Neuronal stem cell (in vitro differentiated cells): ENCODE measurements around the gene TBC1D4.

Experiments
- DNase-seq: peaks from one replicate; pipeline ENCODE4 v3.0.0-alpha.2; 2013; ENCODE audit warnings: low spot score
- H2AFZ ChIP-seq: one replicate; pipeline ENCODE4 v1.6.1; 2013; ENCODE audit warnings: mild to moderate bottlenecking, low read length, inconsistent platforms
- H2AK5ac ChIP-seq: 2 replicates; pipeline ENCODE4 v1.6.1; 2013; ENCODE audit warnings: low read depth, mild to moderate bottlenecking, inconsistent platforms, low read length, moderate library complexity, mixed read lengths
- H2BK120ac ChIP-seq: 2 replicates; pipeline ENCODE4 v1.6.1; 2013; ENCODE audit warnings: low read depth, mild to moderate bottlenecking, inconsistent platforms, low read length, moderate library complexity, mixed read lengths
- H2BK12ac ChIP-seq: one replicate; pipeline ENCODE4 v1.6.1; 2013; ENCODE audit warnings: low read length, inconsistent platforms
- H2BK15ac ChIP-seq: 2 replicates; pipeline ENCODE4 v1.6.1; 2013; ENCODE audit warnings: mild to moderate bottlenecking, low read length, inconsistent platforms, mixed read lengths
- H2BK5ac ChIP-seq: one replicate; pipeline ENCODE4 v1.6.1; 2013; ENCODE audit warnings: inconsistent platforms, mild to moderate bottlenecking, low read length, moderate library complexity
- H3K14ac ChIP-seq: one replicate; pipeline ENCODE4 v1.6.1; 2013; ENCODE audit warnings: low read length, inconsistent platforms
- H3K18ac ChIP-seq: 2 replicates; pipeline ENCODE4 v1.6.1; 2013; ENCODE audit warnings: low read length, inconsistent platforms
- H3K23ac ChIP-seq: 2 replicates; pipeline ENCODE4 v1.6.1; 2013; ENCODE audit warnings: low read depth, mild to moderate bottlenecking, mixed read lengths, low read length, inconsistent platforms; ENCODE audit not compliant: poor library complexity
- H3K27ac ChIP-seq: replicated peaks from 3 replicates; pipeline ENCODE4 v1.5.1; 2013; ENCODE audit warnings: low read length, inconsistent platforms
- H3K27me3 ChIP-seq, 3 experiments: 2 replicates each; pipeline ENCODE4 v1.6.1; 2013; ENCODE audit warnings: low read length in 3 of 3, mild to moderate bottlenecking in 2 of 3, inconsistent platforms in 1 of 3, low read depth in 1 of 3, mixed read lengths in 1 of 3, moderate library complexity in 1 of 3; ENCODE audit not compliant: control insufficient read depth in 3 of 3, insufficient read depth in 3 of 3
- H3K36me3 ChIP-seq, 2 donors: replicated peaks in 1 of 2; 2 replicates each; pipeline ENCODE4 v1.6.1; 2013; ENCODE audit warnings: low read length in 2 of 2; ENCODE audit not compliant: control insufficient read depth in 2 of 2, insufficient read depth in 2 of 2
- H3K4ac ChIP-seq: 2 replicates; pipeline ENCODE4 v1.6.1; 2013; ENCODE audit warnings: inconsistent platforms, mild to moderate bottlenecking, low read length, moderate library complexity
- H3K4me1 ChIP-seq, 2 donors: 1 replicate in 1 of 2; 2 replicates in 1 of 2; pipeline ENCODE4 v1.6.1; 2013; ENCODE audit warnings: low read length in 2 of 2, low read depth in 1 of 2; ENCODE audit not compliant: control insufficient read depth in 2 of 2, insufficient read depth in 1 of 2
- H3K4me2 ChIP-seq: one replicate; pipeline ENCODE4 v1.6.1; 2013; ENCODE audit warnings: mild to moderate bottlenecking, low read length, inconsistent platforms; ENCODE audit not compliant: insufficient read depth, poor library complexity, severe bottlenecking
- H3K4me3 ChIP-seq, 2 donors: 2 replicates each; pipeline ENCODE4 v1.5.1; 2013; ENCODE audit warnings: low read length in 2 of 2, mild to moderate bottlenecking in 2 of 2, inconsistent platforms in 1 of 2, moderate library complexity in 1 of 2
- H3K79me1 ChIP-seq: one replicate; pipeline ENCODE4 v1.6.1; 2013; ENCODE audit warnings: low read depth, mild to moderate bottlenecking, inconsistent platforms, low read length, moderate library complexity
- H3K9ac ChIP-seq: one replicate; pipeline ENCODE4 v1.6.1; 2013; ENCODE audit warnings: mild to moderate bottlenecking, low read depth, low read length, inconsistent platforms; ENCODE audit not compliant: poor library complexity
- H3K9me3 ChIP-seq, 2 donors: replicated peaks in 1 of 2; 2 replicates each; pipeline versions ENCODE3 to v1.6.1; 2013; ENCODE audit warnings: low read length in 2 of 2, mild to moderate bottlenecking in 2 of 2, inconsistent platforms in 1 of 2, low read depth in 1 of 2, mixed read lengths in 1 of 2, moderate library complexity in 1 of 2; ENCODE audit not compliant: control insufficient read depth in 2 of 2, insufficient read depth in 1 of 2
- H4K8ac ChIP-seq: one replicate; pipeline ENCODE4 v1.6.1; 2013; ENCODE audit warnings: low read depth, mild to moderate bottlenecking, inconsistent platforms, low read length, moderate library complexity
- H4K91ac ChIP-seq: one replicate; pipeline ENCODE4 v1.6.1; 2013; ENCODE audit warnings: low read length, low read depth, mild to moderate bottlenecking, inconsistent platforms; ENCODE audit not compliant: poor library complexity
- WGBS, 2 donors: extraction: QIAGEN DNeasy Blood & Tissue Kit; methylation state at CpG; one replicate each; pipeline ENCODE4 v1.1.7; 2013; ENCODE audit warnings: missing lambda C conversion rate in 2 of 2, mixed read lengths in 1 of 2; ENCODE audit not compliant: insufficient read length in 2 of 2, insufficient replicate concordance in 1 of 2; ENCODE audit errors: extremely low coverage in 2 of 2; 5-methylcytosine and 5-hydroxymethylcytosine counted together

The TBC1D4 gene

GRCh38 chr13:75299246-75299645 lies 182.7 kb downstream of the TBC1D4 start:
- H3K18ac ChIP-seq: no peak overlapping the region
- H3K9ac ChIP-seq: no peak overlapping the region
- no peak overlapping the region for H3K4me3 ChIP-seq
- H3K27ac ChIP-seq: no peak overlapping the region
- H4K8ac ChIP-seq: no peak overlapping the region
- peaks cover 4 to 11% of the 10 kb centered on the region in 2 donors for H3K4me1 ChIP-seq
- H3K79me1 ChIP-seq: no peaks in the 10 kb centered on the region
- H4K91ac ChIP-seq: no peak overlapping the region
- H3K14ac ChIP-seq: no peak overlapping the region
- H3K23ac ChIP-seq: no peak overlapping the region
- H3K36me3 ChIP-seq: no peaks in the 10 kb centered on the region
- no peak overlapping the region for H2AK5ac ChIP-seq
- no peak overlapping the region for H2BK120ac ChIP-seq
- H2BK5ac ChIP-seq: no peak overlapping the region
- no peak overlapping the region for H2BK15ac ChIP-seq
- no peak overlapping the region for H2BK12ac ChIP-seq
- no CpG with 5 or more reads among the region's 5 CpGs for WGBS, 2 donors
- no peaks in the 10 kb centered on the region for H3K27me3 ChIP-seq
- DNase-seq: peak; percentile 27
- H3K4ac ChIP-seq: no peak overlapping the region
- peak overlapping the region; percentile 15 for H2AFZ ChIP-seq
- no peak overlapping the region for H3K4me2 ChIP-seq
- no peaks in the 10 kb centered on the region for H3K9me3 ChIP-seq

- H3K36me3 ChIP-seq: no peaks in the 10 kb centered on the region
- no peak overlapping the region for H3K4me3 ChIP-seq
- no CpG with 5 or more reads among the region's 1 CpG for WGBS, 2 donors
- no peaks in the 10 kb centered on the region for H3K9me3 ChIP-seq
- H3K23ac ChIP-seq: no peak overlapping the region
- H2AFZ ChIP-seq: no peak overlapping the region
- DNase-seq: no peak
- H3K18ac ChIP-seq: no peak overlapping the region
- H3K4me2 ChIP-seq: no peak overlapping the region
- no peak overlapping the region for H3K9ac ChIP-seq
- no peak overlapping the region for H4K91ac ChIP-seq
- H2BK5ac ChIP-seq: no peak overlapping the region
- H2AK5ac ChIP-seq: no peak overlapping the region
- no peak overlapping the region for H2BK120ac ChIP-seq
- H4K8ac ChIP-seq: no peak overlapping the region
- H3K27me3 ChIP-seq: no peaks in the 10 kb centered on the region
- H3K27ac ChIP-seq: no peak overlapping the region
- no peak overlapping the region for H3K4ac ChIP-seq
- no peak overlapping the region for H3K14ac ChIP-seq
- peaks cover 4 to 11% of the 10 kb centered on the region in 2 donors for H3K4me1 ChIP-seq
- no peak overlapping the region for H2BK15ac ChIP-seq
- no peaks in the 10 kb centered on the region for H3K79me1 ChIP-seq
- no peak overlapping the region for H2BK12ac ChIP-seq
Observed at GRCh38 chr13:75296641-75297040, 185.3 kb downstream of the TBC1D4 start.

GRCh38 chr13:75295201-75295600 lies 186.8 kb downstream of the TBC1D4 start:
- H3K4me1 ChIP-seq: peaks cover 4 to 7% of the 10 kb centered on the region in 2 donors
- no peak overlapping the region for H2BK12ac ChIP-seq
- H3K27ac ChIP-seq: no peak overlapping the region
- WGBS, 2 donors: no CpG with 5 or more reads among the region's 3 CpGs
- no peak overlapping the region for H2BK120ac ChIP-seq
- no peak overlapping the region for H3K4me2 ChIP-seq
- no peak overlapping the region for H3K18ac ChIP-seq
- H3K4ac ChIP-seq: no peak overlapping the region
- H2AFZ ChIP-seq: no peak overlapping the region
- no peak overlapping the region for H4K91ac ChIP-seq
- no peak for DNase-seq
- no peaks in the 10 kb centered on the region for H3K36me3 ChIP-seq
- H3K27me3 ChIP-seq: no peaks in the 10 kb centered on the region
- no peak overlapping the region for H3K14ac ChIP-seq
- H2AK5ac ChIP-seq: no peak overlapping the region
- no peak overlapping the region for H3K4me3 ChIP-seq
- H3K23ac ChIP-seq: no peak overlapping the region
- no peak overlapping the region for H4K8ac ChIP-seq
- H2BK5ac ChIP-seq: no peak overlapping the region
- H3K9ac ChIP-seq: no peak overlapping the region
- H3K79me1 ChIP-seq: no peaks in the 10 kb centered on the region
- no peaks in the 10 kb centered on the region for H3K9me3 ChIP-seq
- no peak overlapping the region for H2BK15ac ChIP-seq

- Histone ChIP-seq H2AFZ (no peak overlapping the region), H3K23ac (no peak overlapping the region), H2BK5ac (no peak overlapping the region), H2BK15ac (no peak overlapping the region), H3K4ac (no peak overlapping the region), H3K4me2 (no peak overlapping the region), H2BK120ac (no peak overlapping the region), H4K8ac (no peak overlapping the region), H4K91ac (no peak overlapping the region), H3K4me1 (peaks cover under 1 to 3% of the 10 kb centered on the region in 2 donors), H2BK12ac (no peak overlapping the region), H3K36me3 (no peaks in the 10 kb centered on the region), H3K4me3 (no peak overlapping the region), H3K79me1 (no peaks in the 10 kb centered on the region), H3K27me3 (no peaks in the 10 kb centered on the region), H3K14ac (no peak overlapping the region), H3K9ac (no peak overlapping the region), H3K27ac (no peak overlapping the region), H2AK5ac (no peak overlapping the region), H3K18ac (no peak overlapping the region), H3K9me3 (no peaks in the 10 kb centered on the region)
- DNase-seq: no peak
Observed at GRCh38 chr13:75294110-75294509, 187.9 kb downstream of the TBC1D4 start.
